K562 (cell line): Measurements from ENCODE around the gene ZNF627. TPM values are rescaled to one million over a fixed set of nuclear protein-coding genes. Genes with fewer than 3 reads are reported as not detected.
"Not testable (repeated sequence)": the region's sequence is repeated elsewhere in the genome, so short reads cannot be mapped to it uniquely, and the experiment has no call there.

ENCODE experiments used
- GATAD2A ChIP-seq: fragments of 450-650 bp; IDR thresholded peaks from 2 replicates; pipeline ENCODE4 v1.6.1; 2017
- MTA3 ChIP-seq: fragments of 450-650 bp; formaldehyde crosslinking; IDR thresholded peaks from 2 replicates; pipeline ENCODE4 v1.6.1; 2017; ENCODE audit warnings: mild to moderate bottlenecking, borderline replicate concordance
- NR4A1 ChIP-seq, 2 experiments: fragments of 250-450 bp in 1 of 2; fragments of 450-650 bp in 1 of 2; sonication (Bioruptor Pico) in 1 of 2; IDR thresholded peaks; 2 replicates each; pipeline versions ENCODE4 v1.4.0 to v1.6.1; 2016 to 2020; ENCODE audit warnings: mild to moderate bottlenecking in 2 of 2, missing compliant biosample characterization in 1 of 2, missing genetic modification characterization in 1 of 2, moderate library complexity in 1 of 2
- PTTG1 ChIP-seq: fragments of 450-650 bp; IDR thresholded peaks from 2 replicates; pipeline ENCODE4 v1.6.1; 2016; ENCODE audit warnings: low read depth, mild to moderate bottlenecking, missing genetic modification characterization, missing compliant biosample characterization
- ZBTB40 ChIP-seq, 2 experiments: fragments of 450-650 bp in 1 of 2; sonication (generic) in 1 of 2; formaldehyde crosslinking in 1 of 2; IDR thresholded peaks; 2 replicates each; pipeline versions ENCODE4 v1.7.1 to v1.9.0; 2016 to 2022; ENCODE audit warnings: inconsistent platforms in 1 of 2, mild to moderate bottlenecking in 1 of 2, missing genetic modification reagents in 1 of 2
- ZFX ChIP-seq: sonication (generic); formaldehyde crosslinking; IDR thresholded peaks from 2 replicates; pipeline ENCODE4 v1.8.0; 2022; ENCODE audit warnings: mild to moderate bottlenecking, missing genetic modification reagents, moderate library complexity
- polyA plus RNA-seq, 8 experiments: library from polyadenylated mRNA; depleted of rRNA in 4 of 8; stranded (reverse) in 5 of 8; unstranded in 3 of 8; fragments of >200 nt; fragmentation: Nextera tagmentation in 2 of 8; fragmentation: Illumina TruSeq in 1 of 8; extraction: Ambion mirVana in 2 of 8; extraction: Trizol in 1 of 8; gene quantifications; 2 replicates each; pipeline versions ENCODE4 v1.2.1 to v1.2.3, GENCODE V29; 2011 to 2014; ENCODE audit warnings: inconsistent platforms in 1 of 8, missing spikeins in 1 of 8
- total RNA-seq, 7 experiments: library from RNA; depleted of rRNA in 6 of 7; stranded (reverse); fragments of >200 nt in 6 of 7; fragmentation: Illumina TruSeq in 2 of 7; extraction: Trizol in 2 of 7; gene quantifications; 2 replicates each; pipeline versions ENCODE4 v1.2.1 to v1.2.3, GENCODE V29; 2011 to 2021; ENCODE audit warnings: low replicate concordance in 1 of 7

The ZNF627 gene
- total and polyA plus RNA-seq, 9 of the 15 experiments (the other 6 are each of a cell fraction or from before 2014, with no cell fraction given), result 6.4 to 19.9 (median 10.6) TPM

GRCh38 chr19:11564082-11564807 is 33.0 kb upstream of the ZNF627 start (continued):
- TF ChIP-seq NR4A1, ZBTB40 (CRISPR knock-in tag; IDR thresholded peaks at IDR 0.05): not testable (repeated sequence)
- TF ChIP-seq NR4A1 (tag; IDR thresholded peaks at IDR 0.05) (peak; percentile 74; the same call in 1 of the 2 replicates), ZFX (CRISPR knock-in tag) (0 out of 2 replicates have a peak, but pooled peaks have one; percentile 13), ZBTB40 (IDR thresholded peaks at IDR 0.05) (0 out of 2 replicates have a peak, but pooled peaks have one; percentile 2), MTA3 (peak; percentile 42; the same call in 1 of the 2 replicates), GATAD2A (0 out of 2 replicates have a peak, but pooled peaks have one; percentile 50), PTTG1 (tag) (0 out of 2 replicates have a peak, but pooled peaks have one; percentile 17)
